ENCODE measurements around the gene UNC45B.

DNA sequence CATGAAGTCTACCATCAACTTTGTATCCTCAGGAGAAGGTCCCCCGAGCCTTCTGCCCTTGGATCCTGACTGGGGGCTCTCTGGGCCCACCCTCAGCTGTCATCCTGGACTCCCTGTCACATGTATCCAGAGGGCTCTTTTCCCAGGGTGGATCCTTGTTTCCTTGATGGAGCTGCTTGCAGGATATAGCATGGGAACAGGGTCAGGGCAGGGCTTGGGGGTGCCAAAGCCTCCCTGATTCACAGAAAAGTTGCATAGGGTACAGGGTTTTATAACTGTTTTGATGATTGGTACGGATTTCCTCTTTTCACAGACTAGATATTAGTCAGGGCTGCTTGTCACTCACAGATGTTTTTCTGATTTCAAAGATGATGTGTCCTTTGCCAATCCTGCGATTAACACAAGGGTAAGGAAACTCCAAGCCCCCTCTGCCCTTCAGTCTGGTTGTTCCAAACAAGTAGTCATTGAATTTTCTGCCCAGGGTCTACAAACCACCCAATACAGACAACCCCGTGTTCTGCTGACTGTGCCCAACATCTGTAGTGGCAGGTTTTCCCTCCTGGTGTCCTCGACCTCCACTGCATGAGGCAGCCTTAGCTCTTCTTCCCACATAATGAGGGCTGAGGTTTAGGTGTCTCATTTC lies 67.1 kb downstream of the UNC45B start:
- no peak for TF ChIP-seq EZH2 (IDR thresholded peaks at IDR 0.05; ENCODE audit: borderline replicate concordance, low read depth, low read length, severe bottlenecking)
- no peak for TF ChIP-seq POLR2A (IDR thresholded peaks at IDR 0.05; ENCODE audit: low read depth, low read length)
- TF ChIP-seq, protein P1, sequence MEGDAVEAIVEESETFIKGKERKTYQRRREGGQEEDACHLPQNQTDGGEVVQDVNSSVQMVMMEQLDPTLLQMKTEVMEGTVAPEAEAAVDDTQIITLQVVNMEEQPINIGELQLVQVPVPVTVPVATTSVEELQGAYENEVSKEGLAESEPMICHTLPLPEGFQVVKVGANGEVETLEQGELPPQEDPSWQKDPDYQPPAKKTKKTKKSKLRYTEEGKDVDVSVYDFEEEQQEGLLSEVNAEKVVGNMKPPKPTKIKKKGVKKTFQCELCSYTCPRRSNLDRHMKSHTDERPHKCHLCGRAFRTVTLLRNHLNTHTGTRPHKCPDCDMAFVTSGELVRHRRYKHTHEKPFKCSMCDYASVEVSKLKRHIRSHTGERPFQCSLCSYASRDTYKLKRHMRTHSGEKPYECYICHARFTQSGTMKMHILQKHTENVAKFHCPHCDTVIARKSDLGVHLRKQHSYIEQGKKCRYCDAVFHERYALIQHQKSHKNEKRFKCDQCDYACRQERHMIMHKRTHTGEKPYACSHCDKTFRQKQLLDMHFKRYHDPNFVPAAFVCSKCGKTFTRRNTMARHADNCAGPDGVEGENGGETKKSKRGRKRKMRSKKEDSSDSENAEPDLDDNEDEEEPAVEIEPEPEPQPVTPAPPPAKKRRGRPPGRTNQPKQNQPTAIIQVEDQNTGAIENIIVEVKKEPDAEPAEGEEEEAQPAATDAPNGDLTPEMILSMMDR (IDR thresholded peaks at IDR 0.05; ENCODE audit: extremely low read depth in 1 of 2, insufficient read depth in 1 of 2, low read depth in 1 of 2, low read length in 2 of 2): no peak
- no peak for TF ChIP-seq POLR2AphosphoS5 (IDR thresholded peaks at IDR 0.05; ENCODE audit: insufficient read depth, low read depth, low read length)

Data from endothelial cell of umbilical vein (primary cell).